Measurements from ENCODE around the gene OPTC. TPM values are rescaled to one million over a fixed set of nuclear protein-coding genes. Genes with fewer than 3 reads are reported as not detected.

The OPTC gene
- total RNA-seq, 1 donor: not detected

DNA sequence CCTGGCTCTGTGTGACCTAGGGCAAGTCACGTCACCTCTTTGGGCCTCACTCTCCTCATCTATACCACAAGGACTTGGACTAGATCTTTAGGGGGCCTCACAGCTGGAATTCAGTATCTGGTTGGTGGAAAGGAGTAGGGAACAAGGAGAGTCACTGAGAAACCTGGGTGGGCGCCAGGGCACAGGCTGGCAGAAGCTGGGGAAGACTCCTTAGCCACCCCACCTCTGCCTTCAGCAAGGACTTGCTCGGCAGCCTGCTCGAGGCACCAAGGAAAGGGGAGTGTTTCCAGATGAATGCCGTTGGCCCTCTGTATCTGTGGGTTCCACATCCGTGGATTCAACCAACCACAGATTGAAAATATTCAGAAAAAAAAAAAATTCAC, 1.2 kb upstream of the OPTC start:
- TF ChIP-seq, protein P1, sequence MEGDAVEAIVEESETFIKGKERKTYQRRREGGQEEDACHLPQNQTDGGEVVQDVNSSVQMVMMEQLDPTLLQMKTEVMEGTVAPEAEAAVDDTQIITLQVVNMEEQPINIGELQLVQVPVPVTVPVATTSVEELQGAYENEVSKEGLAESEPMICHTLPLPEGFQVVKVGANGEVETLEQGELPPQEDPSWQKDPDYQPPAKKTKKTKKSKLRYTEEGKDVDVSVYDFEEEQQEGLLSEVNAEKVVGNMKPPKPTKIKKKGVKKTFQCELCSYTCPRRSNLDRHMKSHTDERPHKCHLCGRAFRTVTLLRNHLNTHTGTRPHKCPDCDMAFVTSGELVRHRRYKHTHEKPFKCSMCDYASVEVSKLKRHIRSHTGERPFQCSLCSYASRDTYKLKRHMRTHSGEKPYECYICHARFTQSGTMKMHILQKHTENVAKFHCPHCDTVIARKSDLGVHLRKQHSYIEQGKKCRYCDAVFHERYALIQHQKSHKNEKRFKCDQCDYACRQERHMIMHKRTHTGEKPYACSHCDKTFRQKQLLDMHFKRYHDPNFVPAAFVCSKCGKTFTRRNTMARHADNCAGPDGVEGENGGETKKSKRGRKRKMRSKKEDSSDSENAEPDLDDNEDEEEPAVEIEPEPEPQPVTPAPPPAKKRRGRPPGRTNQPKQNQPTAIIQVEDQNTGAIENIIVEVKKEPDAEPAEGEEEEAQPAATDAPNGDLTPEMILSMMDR (IDR thresholded peaks at IDR 0.05; ENCODE audit: extremely low read depth, low read depth, low read length): no peak

DNA sequence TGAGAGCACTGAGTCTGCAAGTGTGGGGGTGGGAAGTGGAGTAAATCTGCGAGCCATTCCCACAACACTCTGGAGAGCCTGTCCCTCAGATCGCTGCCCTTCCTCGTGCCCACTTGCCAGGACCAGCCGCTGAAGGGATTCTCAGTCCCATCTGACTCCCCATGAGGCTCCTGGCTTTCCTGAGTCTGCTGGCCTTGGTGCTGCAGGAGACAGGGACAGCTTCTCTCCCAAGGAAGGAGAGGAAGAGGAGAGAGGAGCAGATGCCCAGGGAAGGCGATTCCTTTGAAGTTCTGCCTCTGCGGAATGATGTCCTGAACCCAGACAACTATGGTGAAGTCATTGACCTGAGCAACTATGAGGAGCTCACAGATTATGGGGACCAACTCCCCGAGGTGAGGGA, 1.9 kb downstream of the OPTC start:
- no peaks in the 10 kb centered on the region for H3K79me2 ChIP-seq (ENCODE audit: insufficient read depth, low read length)
- H2AFZ ChIP-seq (ENCODE audit: low read length): no peak overlapping the region
- TF ChIP-seq, protein P1 (IDR thresholded peaks at IDR 0.05; ENCODE audit: extremely low read depth, low read depth, low read length): no peak
- no peaks in the 10 kb centered on the region for H3K36me3 ChIP-seq (ENCODE audit: insufficient read depth, low read length)
- H3K27me3 ChIP-seq (ENCODE audit: insufficient read depth, low read length): peaks cover 16% of the 10 kb centered on the region
- no peak for DNase-seq (ENCODE audit: insufficient read length, low spot score, missing footprints)
- no peak overlapping the region for H3K4me3 ChIP-seq (ENCODE audit: insufficient read depth, low read length)
- H4K20me1 ChIP-seq (ENCODE audit: insufficient read depth, low read length): no peaks in the 10 kb centered on the region
- no peak overlapping the region for H3K4me2 ChIP-seq (ENCODE audit: insufficient read depth, low read length)
- no peaks in the 10 kb centered on the region for H3K9me3 ChIP-seq (ENCODE audit: low read depth, low read length)
- H3K27ac ChIP-seq (ENCODE audit: low read depth, low read length): no peak overlapping the region
- no peaks in the 10 kb centered on the region for H3K4me1 ChIP-seq (ENCODE audit: insufficient read depth, low read length)

More for the DNA sequence above, 1.2 kb upstream of the OPTC start:
- Histone ChIP-seq H3K4me2 (ENCODE audit: insufficient read depth, low read length) (no peak overlapping the region), H3K4me1 (ENCODE audit: insufficient read depth, low read length) (peaks cover 3% of the 10 kb centered on the region), H2AFZ (ENCODE audit: low read length) (no peak overlapping the region), H3K4me3 (ENCODE audit: insufficient read depth, low read length) (no peak overlapping the region), H3K9me3 (ENCODE audit: low read depth, low read length) (no peaks in the 10 kb centered on the region), H3K79me2 (ENCODE audit: insufficient read depth, low read length) (no peaks in the 10 kb centered on the region), H4K20me1 (ENCODE audit: insufficient read depth, low read length) (no peaks in the 10 kb centered on the region), H3K36me3 (ENCODE audit: insufficient read depth, low read length) (no peaks in the 10 kb centered on the region), H3K27me3 (ENCODE audit: insufficient read depth, low read length) (peaks cover 27% of the 10 kb centered on the region), H3K27ac (ENCODE audit: low read depth, low read length) (no peak overlapping the region)
- DNase-seq (ENCODE audit: insufficient read length, low spot score, missing footprints): no peak

DNA sequence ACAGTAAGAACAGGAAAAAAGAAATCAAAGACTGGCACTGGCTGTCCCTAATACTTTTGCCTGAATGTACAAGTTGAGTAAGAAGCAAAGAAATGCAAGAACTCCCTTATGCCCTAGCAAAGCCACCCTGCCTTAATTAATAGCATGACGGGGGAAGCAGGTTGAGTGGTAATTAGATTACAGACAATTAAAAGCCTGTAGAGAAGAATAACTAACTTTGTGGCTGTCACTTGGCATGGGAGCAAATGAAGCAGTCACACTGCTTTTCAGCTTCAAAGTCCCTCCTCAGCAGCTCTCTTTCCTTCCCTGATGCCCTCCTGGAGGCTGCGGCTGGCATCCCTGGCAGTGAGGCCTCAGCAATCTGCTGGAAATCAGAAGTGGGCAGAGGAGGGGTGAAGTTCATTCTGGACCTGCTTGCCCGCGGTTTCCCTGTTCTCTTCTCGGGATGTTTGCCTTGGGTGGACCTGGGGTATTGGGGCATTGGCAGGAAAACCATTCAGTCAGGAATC, 3.4 kb downstream of the OPTC start:
- Histone ChIP-seq H3K9me3 (ENCODE audit: low read depth, low read length) (no peaks in the 10 kb centered on the region), H3K36me3 (ENCODE audit: insufficient read depth, low read length) (no peaks in the 10 kb centered on the region), H2AFZ (ENCODE audit: low read length) (no peak overlapping the region), H3K79me2 (ENCODE audit: insufficient read depth, low read length) (no peaks in the 10 kb centered on the region), H3K4me3 (ENCODE audit: insufficient read depth, low read length) (no peak overlapping the region), H3K4me2 (ENCODE audit: insufficient read depth, low read length) (no peak overlapping the region), H3K4me1 (ENCODE audit: insufficient read depth, low read length) (no peaks in the 10 kb centered on the region), H3K27ac (ENCODE audit: low read depth, low read length) (no peak overlapping the region), H4K20me1 (ENCODE audit: insufficient read depth, low read length) (no peaks in the 10 kb centered on the region), H3K27me3 (ENCODE audit: insufficient read depth, low read length) (peaks cover 2% of the 10 kb centered on the region)
- TF ChIP-seq, protein P1 (IDR thresholded peaks at IDR 0.05; ENCODE audit: extremely low read depth, low read depth, low read length): no peak
- DNase-seq (ENCODE audit: insufficient read length, low spot score, missing footprints): no peak

DNA sequence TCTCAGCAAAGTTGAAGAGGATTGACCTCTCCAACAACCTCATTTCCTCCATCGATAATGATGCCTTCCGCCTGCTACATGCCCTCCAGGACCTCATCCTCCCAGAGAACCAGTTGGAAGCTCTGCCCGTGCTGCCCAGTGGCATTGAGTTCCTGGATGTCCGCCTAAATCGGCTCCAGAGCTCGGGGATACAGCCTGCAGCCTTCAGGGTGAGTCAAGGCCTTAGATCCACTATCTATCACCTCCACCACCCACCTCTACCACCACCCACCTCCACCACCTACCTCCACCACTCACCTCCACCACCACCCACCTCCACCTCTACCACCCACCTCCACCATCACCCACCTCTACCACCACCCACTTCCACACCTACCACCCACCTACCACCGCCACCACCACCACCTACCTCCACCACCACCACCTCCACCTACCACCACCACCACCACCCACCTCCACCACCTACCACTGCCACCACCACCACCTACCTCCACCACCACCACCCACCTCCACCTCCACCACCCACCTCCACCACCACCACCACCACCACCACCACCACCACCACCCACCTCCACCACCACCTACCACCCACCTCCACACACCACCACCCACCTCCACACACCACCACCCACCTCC, 5.8 kb downstream of the OPTC start:
- Histone ChIP-seq H3K4me1 (ENCODE audit: insufficient read depth, low read length) (peaks cover under 1% of the 10 kb centered on the region), H3K79me2 (ENCODE audit: insufficient read depth, low read length) (no peaks in the 10 kb centered on the region), H3K4me2 (ENCODE audit: insufficient read depth, low read length) (no peak overlapping the region), H2AFZ (ENCODE audit: low read length) (no peak overlapping the region), H3K4me3 (ENCODE audit: insufficient read depth, low read length) (no peak overlapping the region), H3K27me3 (ENCODE audit: insufficient read depth, low read length) (no peaks in the 10 kb centered on the region), H3K27ac (ENCODE audit: low read depth, low read length) (no peak overlapping the region), H3K36me3 (ENCODE audit: insufficient read depth, low read length) (no peaks in the 10 kb centered on the region), H4K20me1 (ENCODE audit: insufficient read depth, low read length) (no peaks in the 10 kb centered on the region), H3K9me3 (ENCODE audit: low read depth, low read length) (no peaks in the 10 kb centered on the region)
- TF ChIP-seq, protein P1 (IDR thresholded peaks at IDR 0.05; ENCODE audit: extremely low read depth, low read depth, low read length): no peak
- DNase-seq (ENCODE audit: insufficient read length, low spot score, missing footprints): no peak
